MM.1S (cell line): Measurements from ENCODE around the gene PLCH1.

Experiments used
- CTCF ChIP-seq: fragments of 300-600 bp; sonication (generic); IDR thresholded peaks from 2 replicates; pipeline ENCODE4 v1.5.1; 2016; ENCODE audit warnings: antibody characterized with exemption, low read length, mixed read lengths
- EZH2 ChIP-seq: fragments of 300-600 bp; sonication (generic); optimal IDR thresholded peaks from 2 replicates; pipeline ENCODE3; 2017; ENCODE audit warnings: low read depth, mild to moderate bottlenecking, antibody characterized with exemption, low read length, mixed read lengths
- EZH2phosphoT487 ChIP-seq: fragments of 300-600 bp; sonication (generic); IDR thresholded peaks from 2 replicates; pipeline ENCODE4 v1.6.1; 2018; ENCODE audit warnings: antibody characterized with exemption, low read length

DNA sequence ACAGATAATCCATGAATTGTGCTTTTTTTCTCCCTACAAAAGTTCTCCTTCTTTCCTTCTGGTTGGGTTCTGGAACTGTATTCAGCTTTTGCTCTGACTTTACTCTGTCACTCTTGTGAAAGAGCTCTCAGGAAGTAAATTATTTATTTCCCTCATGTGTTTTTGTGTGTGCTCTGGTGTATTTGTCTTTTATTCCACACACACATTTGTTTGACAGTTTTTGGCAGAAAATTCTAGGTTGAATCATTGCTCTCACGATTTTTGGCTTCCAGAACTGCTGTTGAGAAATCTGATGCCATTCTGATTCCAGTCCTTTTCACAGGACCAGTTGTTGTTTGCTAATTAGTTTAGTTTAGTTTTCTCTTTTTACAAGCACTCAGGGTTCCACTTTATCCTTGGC, 172.8 kb downstream of the PLCH1 start:
- TF ChIP-seq CTCF, result no peak
- TF ChIP-seq EZH2phosphoT487, result no peak
- TF ChIP-seq EZH2, result no peak
